Fibroblast of mammary gland (primary cell): ENCODE results near the gene VWA8.

Source experiments
- DNase-seq: peaks from one replicate; pipeline ENCODE4 v3.0.0-alpha.2; 2010; ENCODE audit warnings: low read depth
- H3K4me3 ChIP-seq: 2 replicates; pipeline ENCODE4 v1.5.1; 2011; ENCODE audit warnings: low read depth, mild to moderate bottlenecking, low read length, moderate library complexity; ENCODE audit not compliant: control insufficient read depth
- TF ChIP-seq, protein P1 (sequence below): conservative IDR thresholded peaks from 2 replicates; pipeline ENCODE4 v1.5.1; 2011; ENCODE audit warnings: low read depth, low read length, inconsistent platforms; ENCODE audit not compliant: control insufficient read depth, insufficient read depth

Gene VWA8

GRCh38 chr13:41765020-41765419 lies 195.9 kb downstream of the VWA8 start:
- no peak overlapping the region for H3K4me3 ChIP-seq
- no peak for DNase-seq
- TF ChIP-seq, protein P1, sequence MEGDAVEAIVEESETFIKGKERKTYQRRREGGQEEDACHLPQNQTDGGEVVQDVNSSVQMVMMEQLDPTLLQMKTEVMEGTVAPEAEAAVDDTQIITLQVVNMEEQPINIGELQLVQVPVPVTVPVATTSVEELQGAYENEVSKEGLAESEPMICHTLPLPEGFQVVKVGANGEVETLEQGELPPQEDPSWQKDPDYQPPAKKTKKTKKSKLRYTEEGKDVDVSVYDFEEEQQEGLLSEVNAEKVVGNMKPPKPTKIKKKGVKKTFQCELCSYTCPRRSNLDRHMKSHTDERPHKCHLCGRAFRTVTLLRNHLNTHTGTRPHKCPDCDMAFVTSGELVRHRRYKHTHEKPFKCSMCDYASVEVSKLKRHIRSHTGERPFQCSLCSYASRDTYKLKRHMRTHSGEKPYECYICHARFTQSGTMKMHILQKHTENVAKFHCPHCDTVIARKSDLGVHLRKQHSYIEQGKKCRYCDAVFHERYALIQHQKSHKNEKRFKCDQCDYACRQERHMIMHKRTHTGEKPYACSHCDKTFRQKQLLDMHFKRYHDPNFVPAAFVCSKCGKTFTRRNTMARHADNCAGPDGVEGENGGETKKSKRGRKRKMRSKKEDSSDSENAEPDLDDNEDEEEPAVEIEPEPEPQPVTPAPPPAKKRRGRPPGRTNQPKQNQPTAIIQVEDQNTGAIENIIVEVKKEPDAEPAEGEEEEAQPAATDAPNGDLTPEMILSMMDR, result no peak

GRCh38 chr13:41764558-41764957 lies 196.4 kb downstream of the VWA8 start:
- H3K4me3 ChIP-seq, result no peak overlapping the region
- TF ChIP-seq, protein P1, result no peak
- DNase-seq, result no peak

DNA sequence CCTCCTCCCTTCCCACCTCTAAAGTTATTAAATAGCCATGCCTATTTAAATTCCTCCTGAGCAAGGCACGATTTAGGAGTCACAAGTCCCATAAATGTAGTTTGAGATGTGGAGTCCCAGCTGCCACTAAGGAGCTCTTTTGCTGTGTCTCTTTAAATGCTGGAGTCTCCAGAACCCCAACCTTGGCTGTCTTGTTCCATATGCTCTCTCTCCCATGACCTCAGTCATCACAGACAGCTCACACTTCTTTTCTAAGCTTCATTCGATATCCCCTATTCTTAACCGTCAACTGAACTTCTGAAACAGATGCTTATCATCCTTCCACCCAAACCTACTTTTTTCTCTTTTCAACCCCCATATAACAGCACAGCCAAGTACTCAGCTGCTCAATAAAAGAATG lies 197.1 kb downstream of the VWA8 start:
- no peak for DNase-seq

GRCh38 chr13:41762796-41763195 lies 198.1 kb downstream of the VWA8 start:
- H3K4me3 ChIP-seq, result no peak overlapping the region
- no peak for DNase-seq
- TF ChIP-seq, protein P1, result no peak

More for the DNA sequence above, 197.1 kb downstream of the VWA8 start:
- H3K4me3 ChIP-seq, result no peak overlapping the region
- TF ChIP-seq, protein P1, result no peak

- no peak for DNase-seq
- H3K4me3 ChIP-seq, result no peak overlapping the region
- TF ChIP-seq, protein P1, result no peak
Observed at GRCh38 chr13:41756198-41756880, 204.6 kb downstream of the VWA8 start.

DNA sequence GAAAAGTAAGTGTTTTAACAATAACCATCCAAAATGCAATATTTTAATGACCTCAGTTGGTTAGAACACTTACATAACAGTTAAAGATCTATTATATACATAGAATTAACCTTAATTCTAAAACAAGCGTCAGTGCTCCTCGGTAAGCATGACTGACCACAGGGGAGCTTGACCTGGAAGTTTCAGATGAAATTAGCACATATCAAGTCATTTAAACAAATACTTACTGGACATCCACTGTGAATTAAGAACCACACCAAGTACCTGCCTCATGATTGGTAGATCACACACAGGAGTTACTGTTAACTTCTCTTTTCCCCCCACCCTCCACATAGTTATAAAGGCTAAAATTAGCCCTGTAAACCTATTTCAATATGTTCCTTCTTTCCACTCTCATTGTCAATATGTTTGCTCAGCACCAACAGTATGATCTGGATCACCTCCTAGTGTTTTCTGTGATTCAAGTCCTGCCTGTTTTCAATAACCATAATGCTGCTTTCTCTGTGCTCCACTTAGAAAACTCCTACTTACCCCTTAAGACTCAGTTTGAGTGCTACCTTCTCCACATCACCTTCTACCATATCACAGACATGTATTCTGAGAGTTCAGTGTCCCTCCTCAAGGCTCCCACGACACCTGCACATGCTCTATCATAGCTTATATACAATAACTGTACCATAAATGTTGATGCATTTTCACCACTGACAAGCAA lies 209.0 kb downstream of the VWA8 start:
- TF ChIP-seq, protein P1, result peak; percentile 3
- no peak overlapping the region for H3K4me3 ChIP-seq
- DNase-seq, result peak; percentile 8
